HCT116 (cell line): ENCODE results near the gene MIF. TPM values are rescaled to one million over a fixed set of nuclear protein-coding genes. Genes with fewer than 3 reads are reported as not detected.
A peak's percentile ranks its signal among the peaks of the same experiment; 100 is the strongest.

Experiments
- ATAC-seq: fragments of 200-7000 bp; cut with Tn5 transposase; 2 replicates; pipeline ENCODE4 v1.9.1; 2020; ENCODE audit warnings: mild to moderate bottlenecking, moderate library complexity
- BruUV-seq: library from RNA; stranded (reverse); fragments of 400-500 nt; replicated peaks from 2 replicates; lab custom pipeline; 2021; lab: Mats Ljungman, UMichigan
- CTCF ChIA-PET: fragments of 300-600 bp; sonication (Branson Sonifier 250); formaldehyde crosslinking; loops from one replicate; lab custom pipeline; 2021; ENCODE audit warnings: antibody characterized with exemption; lab: Charles Lee
- POLR2A ChIA-PET: fragments of 300-600, 350-600 bp; sonication (Branson Sonifier 250); formaldehyde crosslinking; loops from one replicate; lab custom pipeline; 2021; ENCODE audit warnings: antibody characterized with exemption; lab: Charles Lee
- RAD21 ChIA-PET, 2 experiments: fragments of 300-600 bp; sonication (Branson Sonifier 250); formaldehyde crosslinking; loops; one replicate each; lab custom pipeline; 2023; ENCODE audit warnings: low total read pairs in 2 of 2; ENCODE audit not compliant: uncharacterized antibody in 2 of 2, unreplicated experiment in 2 of 2, low non-redundant PET in 1 of 2; lab: Charles Lee
- DNase-seq: peaks from one replicate; pipeline ENCODE4 v3.0.0-alpha.2; 2010; ENCODE audit warnings: low read depth, low spot score
- H2AFZ ChIP-seq: fragments of 200-600 bp; shearing (Covaris generic), sonication (generic); 2 replicates; pipeline ENCODE4 v1.6.1; 2017; ENCODE audit warnings: low read depth, mixed run types, mixed read lengths, antibody characterized with exemption, low read length; ENCODE audit not compliant: poor library complexity, severe bottlenecking
- H3K27ac ChIP-seq: 2 replicates; pipeline ENCODE4 v1.5.1; 2012; ENCODE audit warnings: low read depth, low read length
- H3K27me3 ChIP-seq: fragments of 200-600 bp; sonication (generic); 2 replicates; pipeline ENCODE4 v1.6.1; 2016; ENCODE audit warnings: mixed run types, low read length, mixed read lengths; ENCODE audit not compliant: insufficient read depth
- H3K36me3 ChIP-seq, 2 experiments: fragments of 200-500 bp in 1 of 2; fragments of 200-600 bp in 1 of 2; sonication (Bioruptor generic) in 1 of 2; sonication (generic) in 1 of 2; 2 replicates each; pipeline versions ENCODE4 v1.5.1 to v1.6.1; 2014 to 2016; ENCODE audit warnings: low read length in 2 of 2, inconsistent platforms in 1 of 2, mixed read lengths in 1 of 2, mixed run types in 1 of 2; ENCODE audit not compliant: insufficient read depth in 2 of 2, control insufficient read depth in 1 of 2
- H3K4me1 ChIP-seq, 2 experiments: fragments of 200-600 bp in 1 of 2; sonication (generic) in 1 of 2; 2 replicates each; pipeline versions ENCODE4 v1.5.1 to v1.6.1; 2012 to 2017; ENCODE audit warnings: low read length in 2 of 2, inconsistent platforms in 1 of 2, mild to moderate bottlenecking in 1 of 2, mixed read lengths in 1 of 2, mixed run types in 1 of 2, moderate library complexity in 1 of 2; ENCODE audit not compliant: insufficient read depth in 2 of 2, control insufficient read depth in 1 of 2
- H3K4me2 ChIP-seq: fragments of 200-600 bp; sonication (generic); 2 replicates; pipeline ENCODE4 v1.6.1; 2017; ENCODE audit warnings: mixed run types, low read length, mixed read lengths
- H3K4me3 ChIP-seq, 2 experiments: fragments of 200-600 bp in 1 of 2; sonication (generic) in 1 of 2; replicated peaks in 1 of 2; 2 replicates each; pipeline ENCODE4 v1.5.1; 2011 to 2016; ENCODE audit warnings: low read length in 2 of 2, control low read depth in 1 of 2, low read depth in 1 of 2, mild to moderate bottlenecking in 1 of 2, mixed read lengths in 1 of 2, mixed run types in 1 of 2
- H3K79me2 ChIP-seq: fragments of 200-600 bp; sonication (generic); 2 replicates; pipeline ENCODE4 v1.6.1; 2017; ENCODE audit warnings: mild to moderate bottlenecking, mixed run types, low read length, moderate library complexity, mixed read lengths; ENCODE audit not compliant: insufficient read depth
- H3K9ac ChIP-seq: fragments of 200-600 bp; sonication (generic); 2 replicates; pipeline ENCODE4 v1.6.1; 2016; ENCODE audit warnings: low read length, mixed read lengths
- H3K9me2 ChIP-seq: fragments of 200-600 bp; sonication (generic), shearing (Covaris generic); 2 replicates; pipeline ENCODE4 v1.6.1; 2017; ENCODE audit warnings: mixed run types, mild to moderate bottlenecking, moderate library complexity; ENCODE audit not compliant: insufficient read depth
- H3K9me3 ChIP-seq, 2 experiments: fragments of 200-500 bp in 1 of 2; fragments of 200-600 bp in 1 of 2; sonication (Bioruptor generic) in 1 of 2; sonication (generic) in 1 of 2; 2 replicates each; pipeline ENCODE4 v1.6.1; 2014 to 2017; ENCODE audit warnings: low read length in 2 of 2, mixed read lengths in 2 of 2, inconsistent platforms in 1 of 2, low read depth in 1 of 2, mild to moderate bottlenecking in 1 of 2, mixed run types in 1 of 2, moderate library complexity in 1 of 2; ENCODE audit not compliant: control insufficient read depth in 1 of 2, insufficient read depth in 1 of 2
- H4K20me1 ChIP-seq: fragments of 200-600 bp; sonication (generic), shearing (Covaris generic); 2 replicates; pipeline ENCODE4 v1.6.1; 2017; ENCODE audit warnings: mixed run types, mild to moderate bottlenecking, moderate library complexity; ENCODE audit not compliant: insufficient read depth
- CBX3 ChIP-seq: IDR thresholded peaks from 2 replicates; pipeline ENCODE4 v1.6.1; 2012; ENCODE audit warnings: low read depth
- CEBPB ChIP-seq: IDR thresholded peaks from 2 replicates; pipeline ENCODE4 v1.6.1; 2012; ENCODE audit warnings: low read depth
- EGR1 ChIP-seq: IDR thresholded peaks from 2 replicates; pipeline ENCODE4 v1.6.1; 2012; ENCODE audit warnings: low read depth
- ELF1 ChIP-seq: IDR thresholded peaks from 2 replicates; pipeline ENCODE4 v1.6.1; 2012; ENCODE audit warnings: low read depth, borderline replicate concordance
- EZH2 ChIP-seq: fragments of 200-600 bp; sonication (generic); IDR thresholded peaks from 2 replicates; pipeline ENCODE4 v1.6.1; 2017; ENCODE audit warnings: antibody characterized with exemption, mixed run types
- EZH2phosphoT487 ChIP-seq: fragments of 200-600 bp; IDR thresholded peaks from 2 replicates; pipeline ENCODE4 v1.6.1; 2018; ENCODE audit warnings: antibody characterized with exemption, borderline replicate concordance
- FOSL1 ChIP-seq: IDR thresholded peaks from 2 replicates; pipeline ENCODE4 v1.6.1; 2012; ENCODE audit warnings: low read depth
- POLR2A ChIP-seq: IDR thresholded peaks from 2 replicates; pipeline ENCODE4 v1.7.0; 2011; ENCODE audit warnings: borderline replicate concordance; ENCODE audit not compliant: insufficient read depth, insufficient read length; ENCODE audit errors: extremely low read depth
- POLR2AphosphoS5 ChIP-seq: IDR thresholded peaks from 2 replicates; pipeline ENCODE4 v1.6.1; 2011; ENCODE audit warnings: mild to moderate bottlenecking, low read depth, low read length, moderate library complexity
- REST ChIP-seq: IDR thresholded peaks from 2 replicates; pipeline ENCODE4 v1.6.1; 2012; ENCODE audit warnings: low read depth
- SIN3A ChIP-seq: IDR thresholded peaks from 2 replicates; pipeline ENCODE4 v1.6.1; 2012; ENCODE audit warnings: low read depth
- SP1 ChIP-seq: IDR thresholded peaks from 2 replicates; pipeline ENCODE4 v1.6.1; 2012; ENCODE audit warnings: low read depth
- SRF ChIP-seq: IDR thresholded peaks from 2 replicates; pipeline ENCODE4 v1.6.1; 2012; ENCODE audit warnings: low read depth
- YY1 ChIP-seq: IDR thresholded peaks from 2 replicates; pipeline ENCODE4 v1.6.1; 2011; ENCODE audit warnings: low read length, low read depth, moderate library complexity, mild to moderate bottlenecking; ENCODE audit not compliant: insufficient replicate concordance; ENCODE audit errors: extremely low read depth
- ZFX ChIP-seq: fragments of 450-650 bp; IDR thresholded peaks from 2 replicates; pipeline ENCODE4 v1.6.1; 2017
- intact Hi-C: fragments of 100-400 bp; cut with micrococcal nuclease; formaldehyde crosslinking; loops from 2 replicates; pipeline ENCODE4 v1.10.0; 2022
- total RNA-seq: library from RNA; stranded (reverse); gene quantifications from one replicate; pipeline ENCODE4 v1.2.1, GENCODE V29; 2021; ENCODE audit not compliant: unreplicated experiment
- TF ChIP-seq, protein P1 (sequence below), 3 experiments: fragments of 200-600 bp in 1 of 3; sonication (generic) in 1 of 3; IDR thresholded peaks in 2 of 3; conservative IDR thresholded peaks in 1 of 3; 2 replicates each; pipeline ENCODE4 v1.5.1; 2012 to 2017; ENCODE audit warnings: low read depth in 2 of 3, low read length in 2 of 3, antibody characterized with exemption in 1 of 3, borderline replicate concordance in 1 of 3, control low read depth in 1 of 3, mild to moderate bottlenecking in 1 of 3, mixed read lengths in 1 of 3, mixed run types in 1 of 3, moderate library complexity in 1 of 3; ENCODE audit not compliant: insufficient read depth in 1 of 3
- TF ChIP-seq, protein P2 (sequence below): IDR thresholded peaks from 2 replicates; pipeline ENCODE4 v1.6.1; 2011; ENCODE audit warnings: mild to moderate bottlenecking, low read length, moderate library complexity; ENCODE audit not compliant: insufficient replicate concordance; ENCODE audit errors: extremely low read depth
- TF ChIP-seq, protein P3 (sequence below): IDR thresholded peaks from 2 replicates; pipeline ENCODE4 v1.6.1; 2012

Gene MIF
- total RNA-seq, 1 experiment from 2014 or later = 1,511 TPM

DNA sequence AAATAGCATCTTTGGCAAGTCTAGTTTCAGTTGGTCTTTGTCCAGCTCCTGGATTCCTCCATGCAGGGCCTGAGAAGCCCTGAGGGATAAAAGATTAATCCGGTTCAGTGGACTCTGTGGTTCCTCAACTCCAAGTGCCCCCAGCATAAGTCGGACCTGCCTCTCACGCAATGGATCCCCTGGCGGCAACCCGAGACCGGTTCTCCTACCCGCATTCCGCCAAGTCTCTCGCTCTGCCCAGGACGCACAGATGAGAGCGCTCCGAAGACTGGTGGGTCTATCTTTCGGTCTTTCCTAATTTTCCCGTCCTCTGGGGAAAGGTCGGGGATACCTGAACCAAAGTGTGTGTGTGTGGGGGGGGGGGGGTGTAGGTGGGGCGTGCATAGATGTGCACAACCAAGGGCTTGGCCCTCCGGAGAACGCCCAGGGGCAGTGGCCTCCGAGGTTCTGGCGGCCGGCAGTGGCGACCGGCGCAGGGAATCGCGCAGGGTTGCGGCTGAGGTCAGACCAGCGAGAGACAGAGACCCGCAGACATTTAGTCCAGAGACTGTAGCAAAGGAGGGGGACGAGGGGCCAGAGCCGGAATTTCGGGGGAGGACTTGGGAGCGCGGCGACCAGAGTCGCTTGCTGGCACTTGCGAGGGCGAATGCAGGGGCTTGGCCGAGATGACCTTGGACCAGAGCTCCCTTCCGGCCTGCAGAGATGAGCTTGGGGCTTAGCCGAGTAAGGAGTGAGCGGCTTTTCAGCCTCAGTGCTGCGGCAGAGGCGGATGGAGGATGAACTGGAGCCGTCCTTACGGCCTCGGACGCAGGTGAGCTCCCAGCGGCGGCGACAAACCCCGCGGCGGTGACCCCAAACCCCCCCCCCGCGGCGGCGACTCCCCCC, 37.2 kb upstream of the MIF start:
- no TSS peak for BruUV-seq
- Histone ChIP-seq H3K9ac (peak overlapping the region; percentile 70; the same call in 1 of the 2 replicates), H3K4me1 (peaks cover 4 to 13% of the 10 kb centered on the region in 2 experiments; a peak in 2 of 4 replicates), H3K9me2 (no peaks in the 10 kb centered on the region), H3K27me3 (no peaks in the 10 kb centered on the region), H3K27ac (peak overlapping the region; percentile 45), H4K20me1 (no peaks in the 10 kb centered on the region), H3K4me3 (peak overlapping the region; percentile 74 to 80), H3K79me2 (no peaks in the 10 kb centered on the region), H3K4me2 (peak overlapping the region; percentile 87), H3K36me3 (no peaks in the 10 kb centered on the region), H2AFZ (no peak overlapping the region), H3K9me3 (no peaks in the 10 kb centered on the region)
- POLR2A ChIA-PET = interaction anchor here (0.6 to 1.9 kb wide), 12 partner anchors 7 to 492 kb away, joined by 3 to 11 read pairs (median 4); partner anchors contain the start of gene MIF
- no peak for DNase-seq
- intact Hi-C loops = loop anchor here (5.0 kb wide), 1 partner anchor 35 kb away; the partner anchor contains the start of gene MIF
- CTCF ChIA-PET = interaction anchor here (0.6 to 3.4 kb wide), 11 partner anchors 8 to 665 kb away, joined by 3 to 44 read pairs (median 4); partner anchors contain the start of gene MIF
- RAD21 ChIA-PET = interaction anchor here in 1 of 2 experiments (0.6 kb wide), 1 partner anchor 471 kb away, joined by 5 read pairs; no protein-coding TSS in a partner anchor
- peak; percentile 19 for ATAC-seq
- TF ChIP-seq POLR2AphosphoS5 (no peak), SIN3A (no peak), SRF (no peak), FOSL1 (no peak), CEBPB (no peak), EZH2phosphoT487 (no peak), YY1 (no peak), SP1 (no peak), CBX3 (no peak), ELF1 (no peak), EZH2 (no peak), EGR1 (no peak), ZFX (no peak), REST (no peak), POLR2A (no peak)
- TF ChIP-seq, protein P1, sequence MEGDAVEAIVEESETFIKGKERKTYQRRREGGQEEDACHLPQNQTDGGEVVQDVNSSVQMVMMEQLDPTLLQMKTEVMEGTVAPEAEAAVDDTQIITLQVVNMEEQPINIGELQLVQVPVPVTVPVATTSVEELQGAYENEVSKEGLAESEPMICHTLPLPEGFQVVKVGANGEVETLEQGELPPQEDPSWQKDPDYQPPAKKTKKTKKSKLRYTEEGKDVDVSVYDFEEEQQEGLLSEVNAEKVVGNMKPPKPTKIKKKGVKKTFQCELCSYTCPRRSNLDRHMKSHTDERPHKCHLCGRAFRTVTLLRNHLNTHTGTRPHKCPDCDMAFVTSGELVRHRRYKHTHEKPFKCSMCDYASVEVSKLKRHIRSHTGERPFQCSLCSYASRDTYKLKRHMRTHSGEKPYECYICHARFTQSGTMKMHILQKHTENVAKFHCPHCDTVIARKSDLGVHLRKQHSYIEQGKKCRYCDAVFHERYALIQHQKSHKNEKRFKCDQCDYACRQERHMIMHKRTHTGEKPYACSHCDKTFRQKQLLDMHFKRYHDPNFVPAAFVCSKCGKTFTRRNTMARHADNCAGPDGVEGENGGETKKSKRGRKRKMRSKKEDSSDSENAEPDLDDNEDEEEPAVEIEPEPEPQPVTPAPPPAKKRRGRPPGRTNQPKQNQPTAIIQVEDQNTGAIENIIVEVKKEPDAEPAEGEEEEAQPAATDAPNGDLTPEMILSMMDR (IDR thresholded peaks at IDR 0.05 in 2 of 3, conservative IDR thresholded peaks at IDR 0.05 in 1 of 3; ENCODE audit: borderline replicate concordance in 1 of 3, insufficient read depth in 1 of 3, low read depth in 2 of 3, low read length in 2 of 3) = no peak
- TF ChIP-seq, protein P2, sequence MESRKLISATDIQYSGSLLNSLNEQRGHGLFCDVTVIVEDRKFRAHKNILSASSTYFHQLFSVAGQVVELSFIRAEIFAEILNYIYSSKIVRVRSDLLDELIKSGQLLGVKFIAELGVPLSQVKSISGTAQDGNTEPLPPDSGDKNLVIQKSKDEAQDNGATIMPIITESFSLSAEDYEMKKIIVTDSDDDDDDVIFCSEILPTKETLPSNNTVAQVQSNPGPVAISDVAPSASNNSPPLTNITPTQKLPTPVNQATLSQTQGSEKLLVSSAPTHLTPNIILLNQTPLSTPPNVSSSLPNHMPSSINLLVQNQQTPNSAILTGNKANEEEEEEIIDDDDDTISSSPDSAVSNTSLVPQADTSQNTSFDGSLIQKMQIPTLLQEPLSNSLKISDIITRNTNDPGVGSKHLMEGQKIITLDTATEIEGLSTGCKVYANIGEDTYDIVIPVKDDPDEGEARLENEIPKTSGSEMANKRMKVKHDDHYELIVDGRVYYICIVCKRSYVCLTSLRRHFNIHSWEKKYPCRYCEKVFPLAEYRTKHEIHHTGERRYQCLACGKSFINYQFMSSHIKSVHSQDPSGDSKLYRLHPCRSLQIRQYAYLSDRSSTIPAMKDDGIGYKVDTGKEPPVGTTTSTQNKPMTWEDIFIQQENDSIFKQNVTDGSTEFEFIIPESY = no peak
- TF ChIP-seq, protein P3, sequence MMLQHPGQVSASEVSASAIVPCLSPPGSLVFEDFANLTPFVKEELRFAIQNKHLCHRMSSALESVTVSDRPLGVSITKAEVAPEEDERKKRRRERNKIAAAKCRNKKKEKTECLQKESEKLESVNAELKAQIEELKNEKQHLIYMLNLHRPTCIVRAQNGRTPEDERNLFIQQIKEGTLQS = no peak
